Esophagus (tissue), 2 donors: Measurements from ENCODE around the gene ADCY1. TPM values are rescaled to one million over a fixed set of nuclear protein-coding genes. Genes with fewer than 3 reads are reported as not detected.

ENCODE experiments used
- H3K27ac ChIP-seq, 2 donors: one replicate each; pipeline ENCODE4 v1.5.1; 2013; ENCODE audit warnings: low read depth in 2 of 2, mild to moderate bottlenecking in 2 of 2, inconsistent platforms in 1 of 2, low read length in 1 of 2, moderate library complexity in 1 of 2
- H3K27me3 ChIP-seq, 2 donors: one replicate each; pipeline ENCODE4 v1.6.1; 2013; ENCODE audit warnings: low read length in 2 of 2, control low read depth in 1 of 2, mild to moderate bottlenecking in 1 of 2; ENCODE audit not compliant: insufficient read depth in 2 of 2, control insufficient read depth in 1 of 2
- H3K36me3 ChIP-seq, 2 donors: one replicate each; pipeline ENCODE4 v1.6.1; 2013; ENCODE audit warnings: low read length in 1 of 2; ENCODE audit not compliant: control insufficient read depth in 2 of 2, insufficient read depth in 2 of 2
- H3K4me1 ChIP-seq, 2 donors: one replicate each; pipeline ENCODE4 v1.6.1; 2013; ENCODE audit warnings: low read length in 1 of 2; ENCODE audit not compliant: control insufficient read depth in 2 of 2, insufficient read depth in 2 of 2
- H3K4me3 ChIP-seq, 2 donors: one replicate each; pipeline ENCODE4 v1.5.1; 2013; ENCODE audit warnings: low read length in 2 of 2, mild to moderate bottlenecking in 2 of 2, low read depth in 1 of 2, moderate library complexity in 1 of 2
- H3K9me3 ChIP-seq, 2 donors: one replicate each; pipeline ENCODE4 v1.6.1; 2013; ENCODE audit warnings: mild to moderate bottlenecking in 2 of 2, low read depth in 1 of 2, low read length in 1 of 2, moderate library complexity in 1 of 2; ENCODE audit not compliant: control insufficient read depth in 2 of 2, insufficient read depth in 1 of 2
- WGBS, 2 donors: extraction: QIAGEN DNeasy Blood & Tissue Kit; methylation state at CpG; one replicate each; pipeline ENCODE4 v1.1.7; 2013; 5-methylcytosine and 5-hydroxymethylcytosine counted together
- polyA plus RNA-seq, 2 donors: library from polyadenylated mRNA; stranded (reverse); fragments of 200-250 nt; gene quantifications; one replicate each; pipeline ENCODE4 v1.2.3, GENCODE V29; 2013
- donor health status: healthy with polysubstance abuse.
- donor health status: Bipolar disorder and iron deficiency.

The ADCY1 gene
- polyA plus RNA-seq, 2 donors = 0.12 to 0.18 TPM

- Histone ChIP-seq H3K27me3 (no peaks in the 10 kb centered on the region), H3K9me3 (peaks cover 0 to 5% of the 10 kb centered on the region in 2 donors), H3K36me3 (no peaks in the 10 kb centered on the region), H3K4me3 (no peak overlapping the region), H3K27ac (no peak overlapping the region), H3K4me1 (peaks cover 0 to 6% of the 10 kb centered on the region in 2 donors)
- WGBS, 2 donors = 81 to 82% methylated on average over 9 of the region's 9 CpGs
Measured at GRCh38 chr7:45626441-45627430, 52.6 kb downstream of the ADCY1 start.

GRCh38 chr7:45627691-45628456 lies 53.7 kb downstream of the ADCY1 start:
- no peak overlapping the region for H3K27ac ChIP-seq
- H3K27me3 ChIP-seq = no peaks in the 10 kb centered on the region
- H3K36me3 ChIP-seq = no peaks in the 10 kb centered on the region
- peaks cover 0 to 6% of the 10 kb centered on the region in 2 donors for H3K4me1 ChIP-seq
- 91 to 93% methylated on average over 8 of the region's 8 CpGs for WGBS, 2 donors
- no peak overlapping the region for H3K4me3 ChIP-seq
- no peaks in the 10 kb centered on the region for H3K9me3 ChIP-seq

- no peaks in the 10 kb centered on the region for H3K4me1 ChIP-seq
- no peaks in the 10 kb centered on the region for H3K9me3 ChIP-seq
- H3K4me3 ChIP-seq = no peak overlapping the region
- WGBS, 2 donors = 94 to 98% methylated on average over 1 of the region's 1 CpG
- no peaks in the 10 kb centered on the region for H3K27me3 ChIP-seq
- no peaks in the 10 kb centered on the region for H3K36me3 ChIP-seq
- H3K27ac ChIP-seq = no peak overlapping the region
Measured at GRCh38 chr7:45631569-45631968, 57.4 kb downstream of the ADCY1 start.

GRCh38 chr7:45636733-45637132 lies 62.6 kb downstream of the ADCY1 start:
- Histone ChIP-seq H3K4me1 (no peaks in the 10 kb centered on the region), H3K36me3 (no peaks in the 10 kb centered on the region), H3K9me3 (no peaks in the 10 kb centered on the region), H3K4me3 (no peak overlapping the region), H3K27me3 (no peaks in the 10 kb centered on the region), H3K27ac (no peak overlapping the region)
- WGBS, 2 donors = 77 to 83% methylated on average over 3 of the region's 3 CpGs

GRCh38 chr7:45638916-45639315 lies 64.7 kb downstream of the ADCY1 start:
- Histone ChIP-seq H3K4me3 (no peak overlapping the region), H3K4me1 (no peaks in the 10 kb centered on the region), H3K27ac (no peak overlapping the region), H3K36me3 (no peaks in the 10 kb centered on the region), H3K9me3 (no peaks in the 10 kb centered on the region), H3K27me3 (no peaks in the 10 kb centered on the region)
- WGBS, 2 donors = 45 to 46% methylated on average over 2 of the region's 2 CpGs

GRCh38 chr7:45642044-45642443 lies 67.9 kb downstream of the ADCY1 start:
- Histone ChIP-seq H3K9me3 (no peaks in the 10 kb centered on the region), H3K27me3 (no peaks in the 10 kb centered on the region), H3K4me1 (peaks cover 0 to 1% of the 10 kb centered on the region in 2 donors), H3K36me3 (no peaks in the 10 kb centered on the region), H3K27ac (no peak overlapping the region), H3K4me3 (no peak overlapping the region)
- 77 to 85% methylated on average over 1 of the region's 1 CpG for WGBS, 2 donors

GRCh38 chr7:45643630-45644029 lies 69.5 kb downstream of the ADCY1 start:
- peaks cover 0 to 2% of the 10 kb centered on the region in 2 donors for H3K4me1 ChIP-seq
- H3K27me3 ChIP-seq = no peaks in the 10 kb centered on the region
- WGBS, 2 donors = 86% methylated on average over 7 of the region's 7 CpGs
- no peaks in the 10 kb centered on the region for H3K36me3 ChIP-seq
- no peaks in the 10 kb centered on the region for H3K9me3 ChIP-seq
- no peak overlapping the region for H3K4me3 ChIP-seq
- no peak overlapping the region for H3K27ac ChIP-seq

- H3K4me1 ChIP-seq = peaks cover 0 to 2% of the 10 kb centered on the region in 2 donors
- no peaks in the 10 kb centered on the region for H3K36me3 ChIP-seq
- 83 to 90% methylated on average over 4 of the region's 4 CpGs for WGBS, 2 donors
- H3K27me3 ChIP-seq = no peaks in the 10 kb centered on the region
- H3K9me3 ChIP-seq = no peaks in the 10 kb centered on the region
- H3K4me3 ChIP-seq = no peak overlapping the region
- H3K27ac ChIP-seq = no peak overlapping the region
Measured at GRCh38 chr7:45644237-45644636, 70.1 kb downstream of the ADCY1 start.

- H3K36me3 ChIP-seq = no peaks in the 10 kb centered on the region
- H3K27me3 ChIP-seq = no peaks in the 10 kb centered on the region
- 87 to 89% methylated on average over 8 of the region's 8 CpGs for WGBS, 2 donors
- H3K9me3 ChIP-seq = no peaks in the 10 kb centered on the region
- H3K4me3 ChIP-seq = no peak overlapping the region
- no peak overlapping the region for H3K27ac ChIP-seq
- H3K4me1 ChIP-seq = peaks cover 0 to 2% of the 10 kb centered on the region in 2 donors
Measured at GRCh38 chr7:45645141-45645969, 71.2 kb downstream of the ADCY1 start.
